K562 (cell line): ENCODE results near the gene SCYL1. TPM values are rescaled to one million over a fixed set of nuclear protein-coding genes. Genes with fewer than 3 reads are reported as not detected.

Source experiments
- ARNT ChIP-seq, 2 experiments: fragments of 450-650 bp; IDR thresholded peaks; 2 replicates each; pipeline ENCODE4 v1.6.1; 2016; ENCODE audit warnings: mild to moderate bottlenecking in 1 of 2
- FOXK1 ChIP-seq: sonication (generic); formaldehyde crosslinking; IDR thresholded peaks from 2 replicates; pipeline ENCODE4 v1.8.0; 2022; ENCODE audit warnings: missing genetic modification reagents, mild to moderate bottlenecking, borderline replicate concordance
- HDAC2 ChIP-seq: fragments of 450-650 bp; IDR thresholded peaks from 2 replicates; pipeline ENCODE4 v1.6.1; 2016; ENCODE audit warnings: mild to moderate bottlenecking
- NBN ChIP-seq: fragments of 450-650 bp; IDR thresholded peaks from 2 replicates; pipeline ENCODE4 v1.6.1; 2016; ENCODE audit warnings: low read depth, mild to moderate bottlenecking
- SIN3B ChIP-seq: fragments of 450-650 bp; IDR thresholded peaks from 2 replicates; pipeline ENCODE4 v1.6.1; 2017; ENCODE audit warnings: low read depth, mild to moderate bottlenecking, moderate library complexity
- TCF3 ChIP-seq: sonication (generic); formaldehyde crosslinking; IDR thresholded peaks from 2 replicates; pipeline ENCODE4 v1.4.0; 2020; ENCODE audit warnings: mild to moderate bottlenecking, missing genetic modification reagents
- ZC3H8 ChIP-seq: fragments of 450-650 bp; IDR thresholded peaks from 2 replicates; pipeline ENCODE4 v1.6.1; 2017
- polyA plus RNA-seq, 8 experiments: library from polyadenylated mRNA; depleted of rRNA in 4 of 8; stranded (reverse) in 5 of 8; unstranded in 3 of 8; fragments of >200 nt; fragmentation: Nextera tagmentation in 2 of 8; fragmentation: Illumina TruSeq in 1 of 8; extraction: Ambion mirVana in 2 of 8; extraction: Trizol in 1 of 8; gene quantifications; 2 replicates each; pipeline versions ENCODE4 v1.2.1 to v1.2.3, GENCODE V29; 2011 to 2014; ENCODE audit warnings: inconsistent platforms in 1 of 8, missing spikeins in 1 of 8
- total RNA-seq, 7 experiments: library from RNA; depleted of rRNA in 6 of 7; stranded (reverse); fragments of >200 nt in 6 of 7; fragmentation: Illumina TruSeq in 2 of 7; extraction: Trizol in 2 of 7; gene quantifications; 2 replicates each; pipeline versions ENCODE4 v1.2.1 to v1.2.3, GENCODE V29; 2011 to 2021; ENCODE audit warnings: low replicate concordance in 1 of 7
- TF ChIP-seq, protein P1 (sequence below): fragments of 250-450 bp; sonication (Bioruptor Pico); IDR thresholded peaks from 2 replicates; pipeline ENCODE4 v1.5.0; 2021
- TF ChIP-seq, protein P2 (sequence below): fragments of 250-450 bp; sonication (Bioruptor Pico); IDR thresholded peaks from 2 replicates; pipeline ENCODE4 v1.5.0; 2021; ENCODE audit warnings: mild to moderate bottlenecking, moderate library complexity
- TF ChIP-seq, protein P3 (sequence below): fragments of 250-450 bp; sonication (Bioruptor Pico); IDR thresholded peaks from 2 replicates; pipeline ENCODE4 v1.5.0; 2020; ENCODE audit warnings: mild to moderate bottlenecking, borderline replicate concordance
- TF ChIP-seq, protein P4 (sequence below): fragments of 250-450 bp; sonication (Bioruptor Pico); IDR thresholded peaks from 2 replicates; pipeline ENCODE4 v1.8.0; 2021; ENCODE audit warnings: moderate library complexity, mild to moderate bottlenecking, inconsistent platforms
- TF ChIP-seq, protein P5 (sequence below): fragments of 450-650 bp; formaldehyde crosslinking; IDR thresholded peaks from 2 replicates; pipeline ENCODE4 v1.4.0; 2020; ENCODE audit warnings: mild to moderate bottlenecking, moderate library complexity
- TF ChIP-seq, protein P6 (sequence below): fragments of 450-650 bp; IDR thresholded peaks from 2 replicates; pipeline ENCODE4 v1.6.1; 2016; ENCODE audit warnings: borderline replicate concordance

The SCYL1 gene
- total and polyA plus RNA-seq, 9 of the 15 experiments (the other 6 are each of a cell fraction or from before 2014, with no cell fraction given), result 1.9 to 145 (median 57.6) TPM

DNA sequence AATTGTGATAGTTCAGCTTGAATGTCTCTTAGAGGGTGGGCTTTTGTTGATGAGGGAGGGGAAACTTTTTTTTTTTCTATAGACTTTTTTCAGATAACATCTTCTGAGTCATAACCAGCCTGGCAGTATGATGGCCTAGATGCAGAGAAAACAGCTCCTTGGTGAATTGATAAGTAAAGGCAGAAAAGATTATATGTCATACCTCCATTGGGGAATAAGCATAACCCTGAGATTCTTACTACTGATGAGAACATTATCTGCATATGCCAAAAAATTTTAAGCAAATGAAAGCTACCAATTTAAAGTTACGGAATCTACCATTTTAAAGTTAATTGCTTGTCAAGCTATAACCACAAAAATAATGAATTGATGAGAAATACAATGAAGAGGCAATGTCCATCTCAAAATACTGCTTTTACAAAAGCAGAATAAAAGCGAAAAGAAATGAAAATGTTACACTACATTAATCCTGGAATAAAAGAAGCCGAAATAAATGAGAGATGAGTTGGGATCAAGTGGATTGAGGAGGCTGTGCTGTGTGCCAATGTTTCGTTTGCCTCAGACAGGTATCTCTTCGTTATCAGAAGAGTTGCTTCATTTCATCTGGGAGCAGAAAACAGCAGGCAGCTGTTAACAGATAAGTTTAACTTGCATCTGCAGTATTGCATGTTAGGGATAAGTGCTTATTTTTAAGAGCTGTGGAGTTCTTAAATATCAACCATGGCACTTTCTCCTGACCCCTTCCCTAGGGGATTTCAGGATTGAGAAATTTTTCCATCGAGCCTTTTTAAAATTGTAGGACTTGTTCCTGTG lies 22.1 kb upstream of the SCYL1 start (continued):
- TF ChIP-seq, protein P1, sequence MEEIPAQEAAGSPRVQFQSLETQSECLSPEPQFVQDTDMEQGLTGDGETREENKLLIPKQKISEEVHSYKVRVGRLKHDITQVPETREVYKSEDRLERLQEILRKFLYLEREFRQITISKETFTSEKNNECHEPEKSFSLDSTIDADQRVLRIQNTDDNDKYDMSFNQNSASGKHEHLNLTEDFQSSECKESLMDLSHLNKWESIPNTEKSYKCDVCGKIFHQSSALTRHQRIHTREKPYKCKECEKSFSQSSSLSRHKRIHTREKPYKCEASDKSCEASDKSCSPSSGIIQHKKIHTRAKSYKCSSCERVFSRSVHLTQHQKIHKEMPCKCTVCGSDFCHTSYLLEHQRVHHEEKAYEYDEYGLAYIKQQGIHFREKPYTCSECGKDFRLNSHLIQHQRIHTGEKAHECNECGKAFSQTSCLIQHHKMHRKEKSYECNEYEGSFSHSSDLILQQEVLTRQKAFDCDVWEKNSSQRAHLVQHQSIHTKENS (CRISPR knock-in tag), result peak; percentile 22; the same call in 1 of the 2 replicates
- TF ChIP-seq FOXK1 (CRISPR knock-in tag) (peak; percentile 72; the same call in 1 of the 2 replicates), NBN (no peak), ZC3H8 (peak; percentile 65; the same call in 1 of the 2 replicates), TCF3 (CRISPR knock-in tag) (peak; percentile 48; the same call in 1 of the 2 replicates), ARNT (IDR thresholded peaks at IDR 0.05) (no peak), SIN3B (no peak), HDAC2 (no peak)
- TF ChIP-seq, protein P2, sequence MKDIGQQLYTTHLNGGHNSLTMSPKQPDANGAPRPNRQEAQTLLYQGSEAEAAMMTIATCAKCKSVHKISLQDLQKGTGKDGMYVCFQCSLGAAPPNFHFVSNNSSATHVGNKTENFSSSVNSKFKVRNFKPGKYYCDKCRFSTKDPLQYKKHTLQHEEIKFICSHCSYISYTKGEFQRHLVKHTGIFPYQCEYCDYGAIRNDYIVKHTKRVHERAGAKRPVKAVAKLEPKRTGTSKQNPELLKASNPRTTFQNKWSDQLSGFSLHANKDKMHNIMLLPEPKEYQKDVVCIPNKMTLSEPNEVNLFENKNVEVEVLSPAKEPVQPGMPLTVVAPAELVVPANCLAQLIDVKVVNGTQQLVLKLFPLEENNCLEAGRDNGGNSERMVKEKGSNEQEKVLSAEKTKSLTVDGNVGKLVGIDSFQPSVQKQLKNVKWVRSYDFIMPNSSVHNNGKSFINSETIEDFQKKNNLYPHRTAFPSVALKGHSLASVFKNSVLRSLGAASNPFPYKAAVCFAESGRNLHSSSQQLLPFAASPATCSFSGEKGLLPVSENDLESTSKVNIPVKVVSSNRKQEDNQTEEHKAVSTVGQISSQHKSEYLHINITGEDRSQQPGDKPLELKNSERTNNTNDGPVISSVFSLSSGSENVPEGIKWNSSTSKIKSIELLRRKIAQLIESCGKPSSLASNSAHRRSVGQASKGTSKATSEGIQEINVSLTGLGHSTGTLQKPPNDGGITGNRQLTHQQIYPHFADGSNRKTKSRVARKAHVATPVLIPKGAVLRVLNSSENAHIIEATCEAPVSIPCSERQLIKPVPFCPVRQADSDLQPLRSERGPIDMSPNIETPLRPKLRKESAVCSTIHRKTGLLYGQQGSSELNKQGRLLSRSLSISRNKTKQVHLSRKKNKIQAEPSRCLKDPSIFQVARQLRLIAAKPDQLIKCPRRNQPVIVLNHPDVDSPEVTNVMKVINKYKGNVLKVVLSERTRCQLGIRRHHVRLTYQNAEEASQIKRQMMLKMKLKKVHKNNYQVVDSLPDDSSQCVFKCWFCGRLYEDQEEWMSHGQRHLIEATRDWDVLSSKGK (CRISPR knock-in tag), result peak; percentile 46; the same call in 1 of the 2 replicates
- TF ChIP-seq, protein P3, sequence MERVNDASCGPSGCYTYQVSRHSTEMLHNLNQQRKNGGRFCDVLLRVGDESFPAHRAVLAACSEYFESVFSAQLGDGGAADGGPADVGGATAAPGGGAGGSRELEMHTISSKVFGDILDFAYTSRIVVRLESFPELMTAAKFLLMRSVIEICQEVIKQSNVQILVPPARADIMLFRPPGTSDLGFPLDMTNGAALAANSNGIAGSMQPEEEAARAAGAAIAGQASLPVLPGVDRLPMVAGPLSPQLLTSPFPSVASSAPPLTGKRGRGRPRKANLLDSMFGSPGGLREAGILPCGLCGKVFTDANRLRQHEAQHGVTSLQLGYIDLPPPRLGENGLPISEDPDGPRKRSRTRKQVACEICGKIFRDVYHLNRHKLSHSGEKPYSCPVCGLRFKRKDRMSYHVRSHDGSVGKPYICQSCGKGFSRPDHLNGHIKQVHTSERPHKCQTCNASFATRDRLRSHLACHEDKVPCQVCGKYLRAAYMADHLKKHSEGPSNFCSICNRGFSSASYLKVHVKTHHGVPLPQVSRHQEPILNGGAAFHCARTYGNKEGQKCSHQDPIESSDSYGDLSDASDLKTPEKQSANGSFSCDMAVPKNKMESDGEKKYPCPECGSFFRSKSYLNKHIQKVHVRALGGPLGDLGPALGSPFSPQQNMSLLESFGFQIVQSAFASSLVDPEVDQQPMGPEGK, result no peak
- TF ChIP-seq, protein P4, sequence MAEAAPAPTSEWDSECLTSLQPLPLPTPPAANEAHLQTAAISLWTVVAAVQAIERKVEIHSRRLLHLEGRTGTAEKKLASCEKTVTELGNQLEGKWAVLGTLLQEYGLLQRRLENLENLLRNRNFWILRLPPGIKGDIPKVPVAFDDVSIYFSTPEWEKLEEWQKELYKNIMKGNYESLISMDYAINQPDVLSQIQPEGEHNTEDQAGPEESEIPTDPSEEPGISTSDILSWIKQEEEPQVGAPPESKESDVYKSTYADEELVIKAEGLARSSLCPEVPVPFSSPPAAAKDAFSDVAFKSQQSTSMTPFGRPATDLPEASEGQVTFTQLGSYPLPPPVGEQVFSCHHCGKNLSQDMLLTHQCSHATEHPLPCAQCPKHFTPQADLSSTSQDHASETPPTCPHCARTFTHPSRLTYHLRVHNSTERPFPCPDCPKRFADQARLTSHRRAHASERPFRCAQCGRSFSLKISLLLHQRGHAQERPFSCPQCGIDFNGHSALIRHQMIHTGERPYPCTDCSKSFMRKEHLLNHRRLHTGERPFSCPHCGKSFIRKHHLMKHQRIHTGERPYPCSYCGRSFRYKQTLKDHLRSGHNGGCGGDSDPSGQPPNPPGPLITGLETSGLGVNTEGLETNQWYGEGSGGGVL (CRISPR knock-in tag), result 0 out of 2 replicates have a peak, but pooled peaks have one; percentile 21
- TF ChIP-seq, protein P5, sequence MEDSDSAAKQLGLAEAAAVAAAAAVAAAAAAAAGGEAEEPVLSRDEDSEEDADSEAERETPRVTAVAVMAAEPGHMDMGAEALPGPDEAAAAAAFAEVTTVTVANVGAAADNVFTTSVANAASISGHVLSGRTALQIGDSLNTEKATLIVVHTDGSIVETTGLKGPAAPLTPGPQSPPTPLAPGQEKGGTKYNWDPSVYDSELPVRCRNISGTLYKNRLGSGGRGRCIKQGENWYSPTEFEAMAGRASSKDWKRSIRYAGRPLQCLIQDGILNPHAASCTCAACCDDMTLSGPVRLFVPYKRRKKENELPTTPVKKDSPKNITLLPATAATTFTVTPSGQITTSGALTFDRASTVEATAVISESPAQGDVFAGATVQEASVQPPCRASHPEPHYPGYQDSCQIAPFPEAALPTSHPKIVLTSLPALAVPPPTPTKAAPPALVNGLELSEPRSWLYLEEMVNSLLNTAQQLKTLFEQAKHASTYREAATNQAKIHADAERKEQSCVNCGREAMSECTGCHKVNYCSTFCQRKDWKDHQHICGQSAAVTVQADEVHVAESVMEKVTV (CRISPR knock-in tag), result peak; percentile 50
- TF ChIP-seq, protein P6, sequence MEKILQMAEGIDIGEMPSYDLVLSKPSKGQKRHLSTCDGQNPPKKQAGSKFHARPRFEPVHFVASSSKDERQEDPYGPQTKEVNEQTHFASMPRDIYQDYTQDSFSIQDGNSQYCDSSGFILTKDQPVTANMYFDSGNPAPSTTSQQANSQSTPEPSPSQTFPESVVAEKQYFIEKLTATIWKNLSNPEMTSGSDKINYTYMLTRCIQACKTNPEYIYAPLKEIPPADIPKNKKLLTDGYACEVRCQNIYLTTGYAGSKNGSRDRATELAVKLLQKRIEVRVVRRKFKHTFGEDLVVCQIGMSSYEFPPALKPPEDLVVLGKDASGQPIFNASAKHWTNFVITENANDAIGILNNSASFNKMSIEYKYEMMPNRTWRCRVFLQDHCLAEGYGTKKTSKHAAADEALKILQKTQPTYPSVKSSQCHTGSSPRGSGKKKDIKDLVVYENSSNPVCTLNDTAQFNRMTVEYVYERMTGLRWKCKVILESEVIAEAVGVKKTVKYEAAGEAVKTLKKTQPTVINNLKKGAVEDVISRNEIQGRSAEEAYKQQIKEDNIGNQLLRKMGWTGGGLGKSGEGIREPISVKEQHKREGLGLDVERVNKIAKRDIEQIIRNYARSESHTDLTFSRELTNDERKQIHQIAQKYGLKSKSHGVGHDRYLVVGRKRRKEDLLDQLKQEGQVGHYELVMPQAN, result 0 out of 2 replicates have a peak, but pooled peaks have one; percentile 52
